ENCODE results near the gene ASGR1.
"Not testable (repeated sequence)": the region's sequence is repeated elsewhere in the genome, so short reads cannot be mapped to it uniquely, and the experiment has no call there.

The ASGR1 gene

DNA sequence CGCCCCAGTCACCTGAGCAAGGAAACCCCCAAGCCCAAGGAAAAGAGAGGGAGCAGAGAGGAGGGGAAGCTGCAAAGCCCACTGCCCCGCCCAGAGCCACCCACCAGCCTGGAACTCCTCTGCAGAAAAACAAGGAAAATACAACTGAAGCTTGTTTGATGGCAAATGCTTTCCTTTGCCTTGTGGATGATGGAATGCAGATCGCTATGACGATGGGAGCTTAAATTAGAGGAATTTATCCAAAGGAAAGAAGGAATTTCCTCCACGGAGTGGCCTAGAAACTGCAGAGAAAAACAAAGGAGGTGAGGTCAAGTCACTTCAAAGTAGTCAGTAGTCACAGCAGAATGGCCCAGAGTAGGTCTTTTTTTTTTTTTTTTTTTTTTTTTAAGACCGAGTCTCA, 33.1 kb downstream of the ASGR1 start:
- DNase-seq = no peak

DNA sequence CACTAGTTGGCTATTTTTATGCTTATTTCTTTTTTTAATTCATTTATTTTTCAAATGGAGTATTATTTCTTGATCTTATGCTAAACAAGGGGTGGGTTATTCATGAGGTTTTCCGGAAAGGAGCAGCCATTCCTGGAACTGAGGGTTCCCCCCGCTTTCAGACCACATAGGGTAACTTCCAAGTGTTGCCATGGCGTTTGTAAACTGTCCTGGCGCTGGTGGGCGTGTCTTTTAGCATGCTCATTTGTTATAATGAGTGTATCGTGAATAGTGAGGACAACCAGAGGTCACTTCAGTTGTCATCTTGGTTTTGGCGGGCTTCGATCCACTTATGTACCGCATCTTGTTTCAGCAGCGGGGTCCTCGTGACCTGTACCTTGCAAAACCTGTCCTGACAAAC, 35.0 kb downstream of the ASGR1 start:
- no peak for DNase-seq

DNA sequence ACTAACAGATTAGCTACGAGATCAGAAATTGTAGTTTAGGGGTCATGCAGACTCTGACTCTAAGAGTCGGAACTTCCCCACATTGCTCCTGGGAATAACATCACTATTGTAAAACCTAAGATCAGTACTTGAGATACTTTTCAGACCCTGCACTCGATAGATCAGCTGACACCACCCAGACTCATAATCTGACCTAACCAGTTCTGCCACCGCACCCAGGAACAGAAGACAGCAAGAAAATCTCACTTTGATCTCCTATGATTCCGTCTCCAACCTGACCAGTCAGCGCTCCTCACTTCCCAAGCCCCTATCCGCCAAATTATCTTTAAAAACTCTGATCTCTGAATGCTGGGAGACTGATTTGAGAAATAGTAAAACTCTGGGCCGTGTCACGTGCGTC, 37.3 kb downstream of the ASGR1 start:
- no peak for DNase-seq

DNA sequence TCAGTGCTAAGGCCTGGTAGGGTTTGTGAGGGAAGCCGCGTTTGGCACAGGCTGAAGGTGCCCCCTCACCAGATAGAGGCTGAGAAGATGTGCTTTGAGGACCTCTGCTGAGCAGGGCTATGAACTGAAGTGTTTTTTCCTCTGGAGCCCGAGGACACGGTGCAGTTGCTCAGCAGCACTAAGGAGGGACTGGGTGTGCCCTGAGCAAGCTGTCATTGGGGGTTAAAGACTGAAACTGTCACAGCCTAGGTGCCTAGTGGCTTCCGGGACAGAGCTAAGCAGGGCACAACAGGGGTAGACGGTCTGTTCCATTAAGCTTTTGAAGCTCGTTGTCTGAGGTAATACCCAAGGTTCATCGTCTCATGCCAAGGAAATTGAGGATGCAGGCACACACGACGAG, 39.8 kb downstream of the ASGR1 start:
- no peak for DNase-seq

DNA sequence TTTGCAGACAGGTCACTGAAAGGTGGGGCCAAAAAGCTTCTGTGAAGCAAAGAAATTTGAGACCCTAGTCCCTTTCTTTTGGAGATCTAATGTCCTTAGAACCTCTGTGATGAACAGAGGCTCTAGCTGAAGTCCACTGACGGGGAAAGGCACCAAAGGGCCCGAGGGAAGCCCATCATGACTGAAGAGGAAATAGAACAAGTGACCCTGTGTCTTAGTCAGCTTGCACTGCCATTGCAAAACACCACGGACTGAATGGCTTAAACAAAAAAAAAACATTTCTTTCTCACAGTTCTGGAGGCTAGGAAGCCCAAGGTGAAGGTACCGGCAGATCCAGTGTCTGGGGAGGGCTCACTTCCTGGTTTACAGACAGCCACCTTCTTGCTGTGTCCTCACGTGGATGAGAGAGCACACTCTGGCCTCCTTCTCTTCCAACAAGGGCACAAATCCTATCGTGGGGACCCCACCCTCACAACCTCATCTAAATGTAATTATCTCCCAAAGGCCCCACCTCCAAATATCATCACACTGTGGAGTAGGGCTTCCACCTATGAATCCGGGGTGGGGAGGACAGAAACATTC, 40.3 kb downstream of the ASGR1 start:
- no peak for DNase-seq

DNA sequence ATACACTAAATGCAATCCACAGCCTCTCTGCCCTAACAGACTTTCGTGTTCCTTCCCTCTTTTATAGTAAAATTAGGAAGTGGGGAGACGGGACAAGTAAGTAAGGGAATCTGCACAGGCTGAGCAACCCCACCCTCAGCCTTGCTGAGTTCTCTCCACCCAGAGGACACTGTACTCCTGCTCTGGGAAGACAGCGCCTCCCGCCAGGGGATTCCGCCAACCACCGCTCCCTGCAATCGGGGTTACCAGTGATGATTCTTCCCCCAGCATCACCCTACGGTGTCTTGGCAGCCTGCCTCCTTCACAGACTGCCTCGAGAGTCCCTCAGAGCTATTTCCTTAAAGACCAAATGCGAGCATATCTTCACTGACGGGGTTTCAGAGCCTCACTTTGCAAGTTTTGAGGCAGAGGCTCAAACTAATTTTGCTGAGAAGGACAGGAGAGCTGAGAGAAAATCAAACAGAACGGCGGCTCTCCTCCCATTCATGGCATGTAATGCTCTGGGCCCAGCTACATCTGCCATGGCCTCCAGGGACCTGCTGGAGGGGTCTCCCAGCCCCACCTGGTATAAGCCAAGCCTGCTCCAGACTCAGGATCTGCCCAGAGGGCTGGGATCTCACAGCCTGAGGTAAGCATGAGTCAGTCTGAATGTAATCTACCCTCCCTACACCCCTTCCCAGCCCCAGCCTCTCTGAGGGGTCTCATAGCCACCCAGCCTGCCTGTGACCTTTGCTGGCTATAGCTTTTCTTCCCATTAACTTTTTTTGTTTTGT, 41.8 kb downstream of the ASGR1 start:
- DNase-seq = no peak

DNA sequence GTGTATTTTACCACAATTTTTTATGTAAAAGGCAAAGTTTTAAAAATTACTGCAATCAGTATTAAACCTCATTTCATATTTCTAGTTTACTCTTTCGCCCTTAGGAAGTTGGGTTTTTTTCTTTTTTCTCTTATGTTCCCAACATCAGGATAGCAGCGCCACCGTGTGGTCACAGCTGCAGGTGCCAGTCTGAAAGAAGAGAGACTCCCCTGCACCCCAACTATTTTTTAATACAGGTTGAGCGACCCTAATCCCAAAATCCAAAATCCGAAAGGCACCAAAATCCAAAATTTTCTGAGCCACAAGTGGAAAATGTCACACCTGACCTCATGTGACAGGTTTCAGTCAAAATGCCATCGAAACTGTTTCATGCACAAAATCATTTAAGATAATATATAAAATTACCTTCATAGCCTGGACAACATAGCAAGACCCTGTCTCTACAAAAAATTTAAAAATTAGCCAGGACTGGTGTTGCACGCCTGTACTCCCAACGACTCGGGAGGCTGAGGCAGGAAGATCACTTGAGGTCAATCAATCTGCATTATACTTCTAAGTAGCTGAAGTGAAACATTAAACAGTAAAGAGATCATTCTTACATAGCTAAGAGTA, 42.8 kb downstream of the ASGR1 start:
- DNase-seq = peak; percentile 62

DNA sequence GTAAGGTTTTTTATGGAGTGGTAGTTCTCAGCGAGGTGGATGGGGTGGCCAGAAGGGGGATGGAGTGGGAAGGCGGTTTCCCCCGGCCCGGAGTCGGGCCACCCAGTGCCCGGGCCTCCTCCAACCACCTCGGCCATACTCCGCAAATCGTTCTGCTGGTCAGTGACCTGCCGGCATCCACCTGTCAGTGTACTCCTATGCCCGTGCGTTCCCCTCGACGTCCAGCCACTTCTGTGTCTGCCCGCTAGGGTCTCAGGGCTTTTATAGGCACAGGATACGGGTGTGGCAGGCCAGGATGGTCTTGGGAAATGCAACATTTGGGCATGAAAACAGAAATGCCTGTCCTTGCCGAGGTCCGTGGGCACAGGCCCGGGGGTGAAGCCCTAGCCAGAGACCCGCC, 45.3 kb downstream of the ASGR1 start:
- no peak for DNase-seq

DNA sequence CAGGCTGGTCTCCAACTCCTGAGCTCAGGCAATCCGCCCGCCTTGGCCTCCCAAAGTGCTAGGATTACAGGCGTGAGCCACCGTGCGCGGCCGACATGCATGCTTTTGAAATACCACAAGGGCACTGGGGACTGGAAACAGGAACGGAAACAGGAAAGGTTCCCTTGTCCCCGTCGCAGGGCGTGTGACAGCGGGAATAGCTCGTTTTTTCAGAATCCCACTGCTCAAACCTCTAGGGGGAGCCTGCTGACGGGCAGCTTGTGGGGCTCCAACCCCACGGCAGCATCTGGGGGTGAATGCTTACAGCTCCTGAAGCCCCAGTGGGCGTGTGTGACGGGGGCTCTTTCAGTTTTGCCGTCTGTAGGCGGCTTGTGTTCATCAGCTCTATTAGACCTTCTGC, 45.7 kb downstream of the ASGR1 start:
- no peak for DNase-seq

DNA sequence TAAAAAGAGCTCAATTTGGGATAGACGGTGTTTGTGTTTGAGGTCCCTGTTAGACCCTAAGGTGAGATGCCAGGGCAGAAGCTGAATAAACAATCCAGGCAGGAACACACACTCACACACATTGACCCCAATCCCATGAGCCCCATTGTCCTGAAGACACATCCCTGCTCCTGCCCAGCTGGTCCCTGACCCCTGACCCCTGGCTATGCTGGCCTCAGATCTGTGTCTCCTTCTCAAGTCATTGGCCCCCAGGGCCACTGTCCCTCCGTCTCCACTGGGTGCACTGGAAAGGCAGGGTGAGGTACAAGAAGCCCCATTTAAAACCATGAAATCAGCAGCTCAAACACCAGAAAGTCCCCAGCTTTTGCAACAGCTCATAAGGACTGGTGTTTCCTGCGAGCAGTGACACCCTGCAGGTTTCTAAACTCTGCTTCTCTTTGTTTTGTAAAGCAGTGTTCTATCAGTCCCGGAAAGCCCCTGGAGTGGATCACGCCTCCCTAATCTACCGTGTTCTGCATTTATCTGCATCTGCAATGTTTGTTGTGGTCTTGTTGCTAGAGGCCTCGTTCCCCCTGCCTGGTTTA, 46.6 kb downstream of the ASGR1 start:
- no peak for DNase-seq

DNA sequence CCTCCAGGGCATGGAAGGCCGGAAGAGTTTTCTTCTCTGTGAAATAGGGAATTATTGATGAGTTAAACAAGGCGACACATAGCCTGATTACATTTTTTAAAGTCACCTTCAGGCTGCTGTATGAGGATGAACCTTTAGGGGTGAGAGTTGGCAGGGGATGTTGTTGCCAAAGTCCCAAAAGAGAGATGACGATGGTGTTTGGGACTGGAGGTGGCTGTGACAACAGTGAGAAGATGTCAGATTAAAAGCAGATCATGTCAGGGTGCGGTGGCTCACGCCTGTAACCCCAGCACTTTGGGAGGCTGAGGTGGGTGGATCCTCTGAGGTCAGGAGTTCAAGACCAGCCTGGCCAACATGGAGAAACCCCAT, 47.8 kb downstream of the ASGR1 start:
- DNase-seq = no peak

DNA sequence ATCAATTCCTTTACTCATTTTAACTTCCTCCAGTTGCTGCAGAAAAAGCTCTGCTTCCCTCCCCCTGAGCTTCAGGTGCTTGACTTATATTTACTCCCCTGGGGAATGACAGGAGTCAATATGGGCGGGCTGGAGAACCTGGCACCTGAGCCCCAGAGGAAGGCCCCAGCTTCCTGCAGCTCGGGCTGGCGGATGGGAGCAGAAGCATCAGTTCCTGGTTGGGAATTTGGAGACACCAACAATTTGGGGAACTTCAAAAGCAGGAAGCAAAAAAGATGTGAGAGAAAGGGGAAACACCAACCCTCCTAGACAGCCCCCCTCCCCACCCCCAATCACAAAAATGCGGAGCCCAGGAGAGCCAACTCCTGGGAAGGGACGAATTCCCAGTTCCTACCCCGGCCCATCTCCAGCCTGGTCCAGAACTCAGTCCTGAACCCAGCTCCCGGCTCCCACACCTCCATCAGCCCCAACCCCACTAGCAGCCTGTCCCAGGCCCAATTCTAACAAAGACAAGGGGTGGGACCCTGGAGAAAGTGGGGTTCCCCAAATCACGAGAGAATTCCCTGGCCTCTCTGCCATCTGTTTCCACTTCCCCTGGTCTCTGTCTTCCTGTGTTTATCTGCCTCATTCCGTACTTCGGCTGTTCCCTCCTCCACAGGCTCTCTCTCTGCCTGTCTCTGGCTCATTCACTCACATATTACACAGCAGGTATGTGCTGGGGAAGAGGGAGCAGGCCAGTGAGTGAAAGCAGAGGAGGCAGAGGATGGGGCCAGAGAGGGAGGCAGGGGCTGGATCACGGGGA, 48.3 kb downstream of the ASGR1 start:
- DNase-seq = no peak

DNA sequence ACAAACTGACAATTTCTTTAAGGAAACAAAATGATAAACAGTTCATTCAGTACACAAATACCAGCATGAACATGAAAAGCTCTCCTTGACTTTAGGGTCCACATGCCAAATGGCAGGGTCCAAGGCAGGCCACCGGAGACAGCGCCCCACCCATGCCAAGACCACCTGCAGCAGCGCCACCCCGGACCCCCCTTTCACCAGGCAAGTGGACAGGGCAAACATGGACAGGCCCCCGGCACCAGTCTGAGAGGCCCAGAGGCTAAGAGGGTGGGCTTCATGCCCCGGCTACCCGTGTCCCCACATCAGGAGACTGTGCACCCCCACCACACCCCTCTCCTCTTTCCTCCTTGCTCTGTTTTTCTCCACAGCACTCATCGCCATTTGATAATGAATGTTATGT, 49.9 kb downstream of the ASGR1 start:
- DNase-seq = no peak

DNA sequence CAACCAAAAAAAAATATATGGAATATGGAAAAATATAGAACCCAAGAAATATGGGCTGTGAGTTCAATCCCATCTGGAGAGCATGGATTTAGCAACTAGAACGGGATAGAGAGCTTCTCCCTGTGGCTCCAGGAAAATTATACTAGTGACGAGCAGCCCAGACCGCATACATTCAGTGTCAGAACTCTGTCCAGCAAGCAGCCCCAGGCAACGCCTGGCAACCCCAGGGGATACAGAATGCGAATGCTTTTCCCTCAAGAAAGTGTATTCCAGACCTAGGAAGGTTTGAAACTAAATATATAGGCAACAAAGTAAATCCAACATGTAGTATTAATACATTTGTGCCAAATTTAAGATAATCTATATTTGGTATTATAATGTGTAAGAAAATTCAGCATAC, 51.0 kb downstream of the ASGR1 start:
- no peak for DNase-seq

DNA sequence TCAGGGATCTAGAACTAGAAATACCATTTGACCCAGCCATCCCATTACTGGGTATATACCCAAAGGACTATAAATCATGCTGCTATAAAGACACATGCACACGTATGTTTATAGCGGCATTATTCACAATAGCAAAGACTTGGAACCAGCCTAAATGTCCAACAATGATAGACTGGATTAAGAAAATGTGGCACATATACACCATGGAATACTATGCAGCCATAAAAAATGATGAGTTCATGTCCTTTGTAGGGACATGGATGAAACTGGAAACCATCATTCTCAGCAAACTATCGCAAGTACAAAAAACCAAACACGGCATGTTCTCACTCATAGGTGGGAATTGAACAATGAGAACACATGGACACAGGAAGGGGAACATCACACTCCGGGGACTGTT, 51.7 kb downstream of the ASGR1 start:
- DNase-seq = not testable (repeated sequence)

DNA sequence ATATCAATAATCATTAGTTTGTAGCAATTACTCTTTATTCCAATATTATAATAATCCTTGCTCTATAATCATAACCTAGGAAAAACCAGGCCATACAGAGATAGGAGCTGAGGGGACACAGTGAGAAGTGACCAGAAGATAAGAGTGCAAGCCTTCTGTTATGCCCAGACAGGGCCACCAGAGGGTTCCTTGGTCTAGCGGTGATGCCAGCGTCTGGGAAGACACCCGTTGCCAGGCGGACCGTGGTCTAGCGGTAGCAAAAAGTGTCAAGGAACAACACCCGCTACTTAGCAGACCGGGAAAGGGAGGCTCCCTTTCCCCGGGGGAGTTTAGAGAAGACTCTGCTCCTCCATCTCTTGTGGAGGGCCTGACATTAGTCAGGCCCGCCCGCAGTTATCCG, 52.8 kb downstream of the ASGR1 start:
- not testable (repeated sequence) for DNase-seq

DNA sequence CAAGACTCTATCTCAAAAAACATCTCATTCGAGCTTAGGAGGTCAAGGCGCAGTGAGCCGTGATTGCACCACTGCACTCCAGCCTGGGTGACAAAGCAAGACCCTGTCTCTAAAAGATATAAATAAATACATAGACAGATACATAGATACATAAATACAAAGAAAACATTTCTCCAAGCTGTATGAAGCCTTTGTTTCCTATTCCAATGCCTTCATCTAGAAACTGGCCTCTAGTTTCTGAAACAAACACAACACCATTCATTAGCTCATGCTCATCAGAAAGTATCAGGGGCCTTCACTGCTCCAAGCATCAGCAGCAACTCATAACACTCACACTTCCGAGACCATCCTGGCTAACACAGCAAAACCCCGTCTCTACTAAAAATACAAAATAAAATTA, 54.2 kb downstream of the ASGR1 start:
- DNase-seq = no peak

DNA sequence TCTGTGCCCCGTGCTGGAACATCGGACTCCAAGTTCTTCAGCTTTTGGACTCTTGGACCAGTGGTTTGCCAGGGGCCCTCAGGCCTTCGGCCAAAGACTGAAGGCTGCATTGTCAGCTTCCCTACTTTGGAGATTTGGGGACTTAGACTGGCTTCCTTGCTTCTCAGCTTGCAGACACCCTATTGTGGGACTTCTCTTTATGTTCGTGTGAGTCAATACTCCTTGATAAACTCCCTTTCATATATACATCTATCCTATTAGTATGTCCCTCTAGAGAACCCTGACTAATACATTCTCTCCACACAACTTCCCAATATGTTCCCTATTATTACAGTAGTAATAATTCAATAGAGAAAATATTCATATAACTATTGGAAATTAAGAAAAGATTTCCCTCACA, 55.3 kb downstream of the ASGR1 start:
- DNase-seq = no peak
